Effector CD8-positive, alpha-beta T cell (primary cell): ENCODE measurements around the gene ZSCAN1.
"Not testable (repeated sequence)": the region's sequence is repeated elsewhere in the genome, so short reads cannot be mapped to it uniquely, and the experiment has no call there.

Experiments
- DNase-seq: peaks from one replicate; lab custom pipeline; 2025; lab: John Stamatoyannopoulos, UW
- total RNA-seq, 4 experiments: gene quantifications; one replicate each; lab custom pipeline; 2026; lab: John Stamatoyannopoulos, UW

The ZSCAN1 gene, protein sequence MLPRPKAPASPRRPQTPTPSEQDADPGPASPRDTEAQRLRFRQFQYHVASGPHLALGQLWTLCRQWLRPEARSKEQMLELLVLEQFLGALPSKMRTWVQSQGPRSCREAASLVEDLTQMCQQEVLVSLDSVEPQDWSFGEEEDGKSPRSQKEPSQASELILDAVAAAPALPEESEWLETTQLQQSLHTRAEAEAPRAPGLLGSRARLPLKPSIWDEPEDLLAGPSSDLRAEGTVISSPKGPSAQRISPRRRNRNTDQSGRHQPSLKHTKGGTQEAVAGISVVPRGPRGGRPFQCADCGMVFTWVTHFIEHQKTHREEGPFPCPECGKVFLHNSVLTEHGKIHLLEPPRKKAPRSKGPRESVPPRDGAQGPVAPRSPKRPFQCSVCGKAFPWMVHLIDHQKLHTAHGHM
- 0 reads per million in 4 experiments for total RNA-seq

DNA sequence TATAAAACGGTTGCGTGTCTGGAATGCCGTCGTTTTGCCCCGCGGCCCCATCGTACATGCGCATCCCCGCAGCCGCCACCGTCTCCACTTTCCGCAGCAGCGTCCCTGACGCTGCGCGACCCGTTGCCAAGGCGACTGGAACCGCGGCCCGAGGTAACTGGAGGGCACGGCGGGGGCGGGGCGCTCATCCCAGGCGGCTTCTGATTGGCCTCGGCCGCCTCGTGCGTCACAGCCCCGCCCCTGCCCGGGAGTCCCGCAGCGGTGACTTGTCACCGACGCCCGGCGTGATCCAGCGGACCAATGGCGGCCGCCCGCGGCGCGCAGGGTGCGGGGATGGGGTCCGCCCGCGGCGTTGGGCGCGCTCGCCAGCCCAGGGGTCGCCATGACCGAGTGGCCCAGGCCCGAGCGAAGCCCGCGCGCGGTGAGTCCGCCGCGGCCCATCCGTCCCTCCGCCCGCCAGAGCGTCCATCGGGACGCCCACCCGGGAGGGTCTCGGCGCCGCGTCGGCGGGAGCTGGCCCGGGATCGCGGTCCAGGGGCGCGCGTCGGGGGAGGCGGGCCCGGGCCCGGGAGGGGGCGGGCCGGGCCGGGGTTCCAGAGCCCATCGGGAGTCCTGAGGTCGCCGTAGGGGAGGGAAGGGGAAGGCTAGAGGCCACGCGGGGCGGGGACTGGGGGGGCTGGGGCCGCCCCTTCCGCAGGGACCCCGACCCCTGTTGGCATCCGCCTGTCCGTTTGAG lies at the start of gene ZSCAN1:
Gene ZSCAN1, plus strand, starts transcription at position 285 of the 736 bp plus-strand sequence. CDS start 3,812 bp downstream, outside the sequence.
- DNase-seq: no peak

DNA sequence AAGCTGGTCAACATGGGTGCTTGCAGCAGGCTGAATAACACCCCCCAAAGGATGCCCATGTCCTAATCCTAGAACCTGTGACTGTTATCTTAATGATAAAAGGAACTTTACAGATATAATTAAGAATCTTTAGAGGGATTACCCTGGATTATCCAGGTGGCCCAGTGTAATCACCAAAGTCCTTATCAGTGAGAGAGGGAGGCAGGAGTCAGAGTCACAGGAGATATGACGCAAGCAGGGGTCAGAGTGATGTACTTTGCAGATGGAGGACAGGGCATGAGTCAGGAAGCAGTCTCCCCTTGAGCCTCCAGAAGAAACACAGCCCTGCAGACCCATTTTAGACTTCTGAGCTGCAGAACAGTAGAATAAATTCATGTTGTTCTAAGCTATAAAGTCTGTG lies 41.0 kb upstream of the ZSCAN1 start:
- DNase-seq: no peak

DNA sequence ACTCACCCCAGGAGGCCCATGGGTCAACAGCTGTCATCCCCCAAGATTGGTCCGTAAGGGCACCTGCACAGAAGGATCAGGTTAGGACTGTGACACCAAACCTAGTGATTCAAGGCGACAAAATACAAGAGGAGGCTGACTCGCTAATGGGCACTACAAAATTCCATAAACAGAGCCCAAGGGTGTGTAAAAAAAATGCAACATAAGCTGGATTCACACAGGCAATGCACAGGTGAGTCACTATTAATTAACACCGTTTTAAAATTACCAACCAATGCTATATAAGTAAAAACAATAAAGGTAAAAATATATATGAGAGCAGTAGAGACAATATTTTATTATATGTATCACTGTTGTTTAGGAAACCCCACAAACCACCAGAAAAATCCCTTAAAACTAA lies 33.1 kb upstream of the ZSCAN1 start:
- no peak for DNase-seq

DNA sequence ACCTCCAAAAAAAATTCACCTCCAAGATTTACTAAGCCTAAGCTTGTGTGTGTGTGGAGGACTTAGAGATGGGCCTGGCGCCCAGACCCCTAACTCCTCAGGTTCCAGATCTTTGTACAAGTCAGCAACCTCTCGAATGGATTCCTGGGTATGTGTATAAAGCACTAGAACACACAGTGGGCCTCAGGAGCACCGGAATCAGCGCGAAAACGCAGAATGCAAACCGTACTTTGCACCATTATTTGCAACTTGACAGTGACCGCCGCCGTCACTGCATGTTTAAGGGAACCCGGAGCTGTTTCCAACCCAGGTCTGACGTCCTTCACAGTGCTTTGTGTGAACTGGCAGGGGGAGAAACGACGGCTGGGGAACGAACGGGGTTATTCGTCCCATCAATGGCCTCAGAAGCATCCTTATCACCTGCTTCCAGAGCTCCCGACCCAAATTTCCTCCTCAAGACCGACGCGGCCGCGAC lies 31.9 kb upstream of the ZSCAN1 start:
- DNase-seq: peak; percentile 23

DNA sequence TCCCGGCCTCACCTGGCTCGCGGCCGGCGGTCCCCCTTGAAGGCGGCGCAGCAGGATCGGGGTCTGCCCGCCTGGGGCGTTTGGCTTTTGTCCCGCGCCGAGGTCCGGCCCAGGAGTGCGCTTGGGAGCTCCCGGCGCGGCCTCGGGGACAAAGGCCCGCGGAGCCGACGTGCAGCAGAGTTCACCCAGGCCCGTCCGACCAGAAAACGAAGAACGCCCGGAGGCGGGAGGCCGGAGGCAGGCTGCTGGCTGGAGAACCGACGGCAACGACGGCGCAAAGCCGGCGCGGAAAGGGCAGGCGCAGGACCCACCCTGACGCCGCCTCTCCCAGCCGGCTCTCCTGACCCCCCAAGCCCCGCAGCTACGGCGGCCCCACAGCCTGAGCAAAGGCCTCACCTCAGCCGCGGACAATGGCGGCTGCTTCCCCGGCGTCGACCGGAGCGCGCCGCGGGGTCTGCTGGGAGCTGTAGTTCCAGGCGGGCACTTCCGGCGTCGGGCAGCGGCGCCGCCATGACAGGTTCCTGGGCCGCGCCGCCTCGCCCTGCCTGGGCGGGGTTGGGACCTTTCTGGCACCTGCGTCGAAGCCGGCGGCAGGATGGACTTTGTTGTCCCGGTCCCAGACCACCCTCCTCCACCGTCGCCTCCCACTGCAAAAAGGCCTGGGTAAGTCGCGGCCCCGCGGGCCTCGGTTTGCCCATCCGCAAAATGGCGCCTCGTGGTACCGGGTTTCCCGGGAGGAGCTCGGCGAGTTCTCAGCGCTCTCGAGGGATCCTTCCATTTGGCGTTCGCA lies 31.2 kb upstream of the ZSCAN1 start, which contains the start of gene ZNF606:
Gene ZNF606, minus strand, starts transcription at position 437 of the 790 bp plus-strand sequence. CDS start 1,501 bp downstream, outside the sequence.
- DNase-seq: peak; percentile 70

DNA sequence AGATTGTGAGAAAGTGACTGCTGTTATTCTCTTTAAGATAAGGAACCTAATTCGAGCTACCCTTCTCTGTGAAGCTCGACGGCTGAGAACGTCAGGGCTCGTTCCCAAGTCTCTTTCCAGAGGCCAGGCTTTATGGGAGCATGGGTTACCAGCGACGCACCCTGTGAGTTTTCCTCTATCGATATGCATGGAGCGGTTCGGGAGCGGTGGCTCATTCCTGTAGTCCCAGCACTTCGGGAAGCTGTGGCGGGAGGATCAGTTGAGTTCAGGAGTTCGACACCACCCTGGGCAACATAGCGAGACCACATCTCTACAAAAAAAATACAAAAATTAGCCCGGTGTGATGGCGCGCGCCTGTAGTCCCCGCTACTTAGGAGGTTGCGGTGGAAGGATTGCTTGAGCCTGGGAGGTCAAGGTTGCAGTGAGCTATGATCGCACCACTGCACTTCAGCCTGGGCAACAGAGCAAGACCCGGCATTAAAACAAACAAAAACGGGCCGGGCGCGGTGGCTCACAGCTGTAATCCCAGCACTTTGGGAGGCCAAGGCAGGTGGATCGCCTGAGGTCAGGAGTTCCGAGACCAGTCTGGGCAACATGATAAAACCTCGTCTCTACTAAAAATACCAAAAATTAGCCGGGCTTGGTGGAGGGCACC lies 30.5 kb upstream of the ZSCAN1 start:
- no peak for DNase-seq

DNA sequence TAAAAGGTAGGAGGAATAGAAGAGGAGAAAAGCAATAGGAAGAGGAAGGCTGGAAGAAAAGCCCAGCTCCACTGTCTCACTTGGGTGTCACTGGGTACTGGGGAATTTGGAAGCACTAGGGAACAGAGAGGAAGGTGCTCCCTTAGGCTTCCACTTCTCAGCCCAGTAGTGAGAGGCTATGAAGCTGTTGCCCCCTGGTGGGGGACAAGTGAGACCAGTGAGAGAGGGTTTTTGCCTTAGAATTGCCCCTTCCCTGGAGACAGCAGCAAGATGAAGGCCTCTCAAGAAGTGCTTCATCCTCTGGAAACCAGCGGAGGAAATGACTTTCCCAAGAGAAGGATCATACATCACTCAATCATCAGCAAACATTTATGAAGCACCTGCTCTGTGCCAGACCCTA lies 26.5 kb upstream of the ZSCAN1 start:
- DNase-seq: no peak

DNA sequence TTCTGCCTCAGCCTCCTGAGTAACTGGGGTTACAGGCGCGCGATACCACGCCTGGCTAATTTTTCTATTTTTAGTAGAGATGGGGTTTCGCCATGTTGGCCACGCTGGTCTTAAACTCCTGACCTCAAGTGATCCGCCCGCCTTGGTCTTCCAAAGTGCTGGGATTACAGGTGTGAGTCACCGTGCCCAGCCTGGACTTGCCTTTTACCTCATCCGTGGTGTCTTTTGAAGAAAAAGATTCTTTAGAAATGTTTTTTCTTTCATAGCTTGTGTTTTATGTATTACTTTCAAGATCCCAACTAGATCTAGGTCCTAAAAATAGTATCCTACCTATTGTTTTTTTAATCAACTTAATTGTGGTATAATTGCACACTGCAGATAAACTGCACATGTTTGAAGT lies 24.9 kb upstream of the ZSCAN1 start:
- not testable (repeated sequence) for DNase-seq

DNA sequence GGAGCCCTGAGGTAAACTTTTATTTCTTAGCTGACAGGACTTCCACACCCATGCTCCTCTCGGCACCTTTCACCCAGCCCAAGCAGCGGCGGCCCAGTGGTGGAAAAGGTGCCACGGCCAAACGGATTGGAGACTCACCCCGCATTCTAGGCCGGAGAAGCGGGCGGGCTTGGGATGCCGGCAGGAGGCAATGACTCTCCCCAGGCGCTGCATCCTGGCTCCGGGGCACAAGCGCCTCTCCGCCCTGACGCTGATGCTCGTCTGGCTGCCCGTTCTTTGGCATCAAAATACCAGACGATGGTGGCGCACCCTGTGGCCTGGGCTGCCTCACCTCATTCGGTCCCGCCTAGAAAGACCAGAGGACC lies 24.5 kb upstream of the ZSCAN1 start:
- no peak for DNase-seq

DNA sequence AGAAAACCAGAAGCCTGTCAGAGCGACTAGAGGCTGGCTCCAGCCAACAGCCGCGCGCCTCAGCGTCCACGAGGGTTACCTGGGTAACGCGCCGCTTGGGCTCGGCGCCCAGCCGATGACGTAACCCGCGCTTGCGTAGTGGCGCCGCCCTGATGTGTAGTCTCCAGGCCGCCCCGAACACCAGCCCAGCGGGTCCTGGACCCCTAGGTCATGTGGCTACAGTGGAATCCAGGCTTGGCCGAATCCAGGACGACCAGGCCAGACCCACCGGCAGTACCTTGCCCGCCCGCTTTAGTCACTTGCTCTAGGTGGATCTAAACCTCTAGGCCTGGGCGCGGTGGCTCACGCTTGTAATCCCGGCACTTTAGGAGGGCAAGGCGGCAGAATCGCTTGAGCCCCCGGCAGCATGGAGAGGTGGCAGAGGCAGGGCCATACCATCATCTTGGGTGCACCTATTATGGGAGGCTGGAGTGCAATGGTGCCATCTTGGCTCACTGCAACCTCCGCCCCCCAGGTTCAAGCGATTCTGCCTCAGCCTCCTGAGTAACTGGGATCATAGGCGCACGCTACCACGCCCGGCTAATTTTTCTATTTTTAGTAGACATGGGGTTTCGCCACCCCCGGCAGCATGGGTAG lies 24.0 kb upstream of the ZSCAN1 start:
- DNase-seq: peak; percentile 35

DNA sequence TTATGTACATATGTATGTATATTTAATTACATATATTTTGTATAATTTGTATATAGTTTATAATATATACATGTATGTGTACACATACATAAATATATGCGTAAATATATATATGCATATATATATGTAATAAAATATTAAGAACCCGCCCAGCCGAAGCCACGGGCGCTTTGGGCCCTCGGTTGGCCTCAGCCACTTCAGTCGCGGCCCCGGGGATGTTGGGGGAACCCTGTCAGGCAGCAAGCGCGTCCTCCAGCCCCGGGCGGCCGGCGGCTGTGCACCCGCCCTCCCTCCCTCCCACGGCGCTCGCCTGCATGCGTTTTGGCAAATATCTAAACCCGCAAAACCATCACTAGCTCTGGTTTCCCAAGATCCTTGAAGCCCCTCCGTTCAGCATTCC lies 23.3 kb upstream of the ZSCAN1 start:
- DNase-seq: no peak

DNA sequence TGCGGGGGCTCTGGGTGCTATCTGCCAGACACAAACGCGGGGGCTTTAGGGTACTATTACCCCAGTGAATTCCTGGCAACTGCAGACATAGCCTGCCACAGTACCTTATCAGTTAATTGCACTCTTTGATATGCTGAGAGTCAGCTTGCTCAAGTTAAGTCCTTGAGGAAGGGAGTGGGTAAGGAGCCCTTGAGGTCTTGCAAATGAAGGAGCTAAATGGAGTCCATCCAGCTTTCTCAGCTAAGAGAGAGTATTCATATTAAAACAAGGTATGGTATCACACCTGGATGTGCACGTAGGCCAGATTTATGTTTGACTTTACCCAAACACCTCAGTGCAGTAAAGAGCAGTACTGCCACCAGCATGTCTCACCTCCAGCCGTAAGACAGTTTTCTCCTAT lies 19.7 kb upstream of the ZSCAN1 start:
- no peak for DNase-seq

DNA sequence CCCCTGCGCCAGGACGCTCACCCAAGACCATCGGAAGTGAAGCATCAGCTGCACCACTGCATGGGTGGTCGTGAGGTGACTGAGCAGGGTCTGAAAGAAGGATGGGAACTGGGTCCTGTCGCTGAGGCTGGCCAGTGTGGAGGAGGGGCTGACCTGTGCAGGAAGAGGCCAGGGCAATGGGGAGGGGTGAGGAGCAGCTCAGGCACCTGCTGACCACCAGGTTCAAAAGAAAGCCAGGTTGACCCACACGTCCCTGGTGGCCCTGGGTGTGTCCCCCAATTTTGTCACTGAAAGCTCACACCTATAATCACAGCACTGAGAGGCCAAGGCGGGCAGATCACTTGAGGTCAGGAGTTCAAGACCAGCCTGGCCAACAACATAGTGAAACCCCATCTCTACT lies 13.7 kb upstream of the ZSCAN1 start:
- DNase-seq: no peak

DNA sequence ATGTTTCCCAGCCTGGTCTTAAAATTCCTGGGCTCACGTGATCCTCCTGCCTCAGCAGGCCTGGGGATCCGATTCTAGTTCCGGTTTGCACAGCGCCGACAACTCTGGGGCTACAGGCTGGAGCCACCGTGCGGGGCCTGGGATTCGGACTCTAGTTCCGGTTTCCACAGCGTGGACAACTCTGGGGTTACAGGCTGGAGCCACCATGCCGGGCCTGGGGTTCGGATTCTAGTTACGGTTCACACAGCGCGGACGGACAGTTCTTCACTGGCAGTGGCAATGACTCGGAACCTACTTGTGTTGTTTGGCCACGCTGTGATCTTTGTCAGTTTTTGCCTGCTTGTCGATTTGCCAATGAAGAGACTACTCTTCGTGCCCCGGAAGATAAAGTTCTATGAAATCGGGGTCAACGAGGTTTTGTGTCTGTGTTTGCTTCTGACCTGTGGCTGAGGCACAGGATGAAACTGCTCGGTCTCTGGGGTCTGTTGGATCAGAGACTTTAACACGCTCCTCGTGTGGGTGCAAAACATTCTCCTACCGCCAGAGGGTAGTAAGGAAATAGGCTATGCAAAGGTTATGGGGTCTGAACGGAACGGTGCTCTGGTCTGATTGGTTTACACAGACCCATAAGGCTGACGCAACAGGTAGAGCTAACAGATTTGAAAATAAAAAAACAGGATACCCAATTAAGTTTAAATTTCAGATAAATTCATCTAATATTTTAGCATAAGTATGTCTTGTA lies 12.1 kb upstream of the ZSCAN1 start:
- DNase-seq: peak; percentile 27

DNA sequence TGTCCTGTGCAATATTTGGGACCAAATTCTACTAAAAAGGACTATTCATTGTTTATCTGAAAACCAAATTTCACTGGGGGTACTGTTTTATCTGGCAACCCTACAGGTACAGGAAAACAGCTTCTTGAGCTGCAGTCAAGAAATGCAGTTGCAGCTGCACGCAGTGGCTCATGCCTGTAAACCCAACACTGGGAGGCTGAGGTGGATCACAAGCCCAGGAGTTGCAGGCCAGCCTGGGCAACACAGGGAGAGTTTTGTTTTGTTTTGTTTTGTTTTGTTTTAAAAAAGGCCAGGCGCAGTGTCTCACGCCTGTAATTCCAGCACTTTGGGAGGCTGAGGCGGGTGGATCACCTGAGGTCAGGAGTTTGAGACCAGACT lies 11.6 kb upstream of the ZSCAN1 start:
- no peak for DNase-seq

DNA sequence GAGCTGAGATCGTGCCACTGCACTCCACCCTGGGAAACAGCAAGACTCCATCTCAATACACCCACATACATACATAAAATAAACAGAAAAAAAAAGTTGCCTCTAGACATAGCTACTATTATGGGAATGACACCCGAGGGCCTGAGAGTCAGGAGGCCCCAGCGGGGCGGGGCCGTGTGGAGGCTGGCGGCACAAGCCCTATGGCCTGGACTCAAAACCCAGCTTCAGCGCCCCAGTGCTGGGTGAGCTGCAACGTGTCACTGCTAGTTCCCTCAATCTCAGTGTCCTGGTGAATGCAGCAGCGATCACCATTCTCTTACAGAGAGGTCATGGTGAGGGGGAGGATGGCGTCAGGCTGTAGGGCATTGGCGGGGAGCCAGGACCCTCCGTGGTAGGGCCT lies 9.2 kb upstream of the ZSCAN1 start:
- DNase-seq: no peak

DNA sequence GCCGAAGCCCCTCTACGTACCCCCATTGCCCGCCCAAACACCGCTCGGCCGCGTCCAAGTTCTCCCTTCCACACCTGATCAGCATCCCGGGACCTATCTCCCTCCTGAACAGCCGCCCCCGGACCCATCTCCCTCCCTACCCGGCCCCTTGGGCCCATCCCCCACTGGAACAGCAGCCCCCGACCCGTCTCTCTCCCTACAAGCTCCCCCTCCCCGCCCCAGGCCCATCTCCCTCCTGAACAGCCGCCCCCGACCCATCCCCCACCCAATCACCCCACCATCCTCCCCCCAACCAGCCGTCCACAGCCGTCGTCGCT lies 610 bp downstream of the ZSCAN1 start:
- DNase-seq: no peak

DNA sequence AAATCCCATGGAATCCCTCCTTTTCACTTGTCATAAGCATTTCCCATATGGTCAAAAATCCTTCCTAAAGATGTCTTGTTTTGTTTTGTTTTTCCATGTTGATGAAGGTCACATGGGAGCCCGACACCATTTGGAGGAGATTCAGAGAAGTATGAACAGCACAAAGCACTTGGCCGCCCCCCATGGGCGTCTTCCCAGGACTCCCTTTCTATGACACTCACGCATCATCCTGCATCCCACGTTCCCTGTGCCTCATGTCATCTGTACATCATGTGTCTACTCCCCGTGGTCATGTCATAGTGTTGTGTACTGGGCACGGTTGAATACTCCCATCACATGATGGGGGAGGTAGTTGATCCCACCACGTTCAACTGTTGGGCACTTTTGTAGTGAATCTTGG lies 2.0 kb downstream of the ZSCAN1 start:
- DNase-seq: no peak

DNA sequence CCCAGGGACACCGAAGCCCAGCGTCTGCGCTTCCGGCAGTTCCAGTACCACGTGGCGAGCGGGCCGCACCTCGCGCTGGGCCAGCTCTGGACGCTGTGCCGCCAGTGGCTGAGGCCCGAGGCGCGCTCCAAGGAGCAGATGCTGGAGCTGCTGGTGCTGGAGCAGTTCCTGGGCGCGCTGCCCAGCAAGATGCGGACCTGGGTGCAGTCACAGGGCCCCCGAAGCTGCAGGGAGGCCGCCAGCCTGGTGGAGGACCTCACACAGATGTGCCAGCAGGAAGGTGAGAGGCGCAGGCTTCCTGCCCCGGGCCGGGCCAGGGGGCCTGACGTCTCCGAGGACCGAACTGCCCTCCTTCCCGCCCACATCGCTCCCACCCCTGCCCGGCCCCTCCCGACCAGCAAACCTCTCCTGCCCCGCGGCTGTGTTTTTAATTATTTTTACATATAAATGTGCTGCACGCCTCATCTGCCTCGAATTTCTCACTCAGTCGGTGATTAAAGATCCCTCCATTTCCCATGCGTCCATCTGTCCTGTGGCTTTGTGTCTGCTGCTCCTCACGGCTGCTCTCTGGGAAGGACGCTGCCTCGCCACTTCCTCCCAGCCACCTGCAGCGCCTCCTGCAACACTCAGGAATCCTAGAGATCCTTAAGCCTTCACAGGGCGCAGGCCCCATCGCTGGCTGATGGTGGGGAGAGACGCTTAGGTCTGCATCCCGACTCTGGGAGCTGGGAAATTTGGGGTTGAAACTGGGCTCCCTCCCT lies 4.3 kb downstream of the ZSCAN1 start:
- DNase-seq: no peak

DNA sequence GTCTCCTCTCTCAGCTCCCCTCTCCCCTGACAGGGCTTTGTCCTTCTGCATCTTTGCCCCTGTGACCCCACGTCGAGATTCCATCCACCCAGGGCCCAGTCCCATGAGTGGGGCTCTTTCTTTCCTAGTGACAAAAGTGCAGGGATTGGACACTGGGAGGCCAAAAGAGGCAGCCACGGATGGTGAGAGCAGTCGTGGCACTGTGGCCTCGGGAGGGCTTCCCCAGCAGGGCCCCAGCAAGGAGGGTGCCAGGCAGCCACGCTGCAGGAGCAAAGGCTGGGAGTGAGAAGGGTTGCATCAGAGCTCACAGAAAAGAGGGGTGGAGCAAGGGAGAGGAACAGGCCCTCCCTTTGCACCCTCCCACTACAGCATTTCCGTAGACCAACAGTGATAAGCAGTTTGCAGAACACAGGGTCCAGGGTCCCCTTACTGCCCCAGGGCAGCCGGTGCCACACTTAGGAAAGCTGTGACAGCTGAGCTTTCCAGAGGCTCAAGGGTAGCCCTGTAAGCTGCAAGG lies 4.9 kb downstream of the ZSCAN1 start:
- no peak for DNase-seq
